GM13977 (cell line): ENCODE measurements around the gene SH3GL2.

Experiments
- DNase-seq: peaks from one replicate; pipeline ENCODE4 v3.0.0; 2012; ENCODE audit warnings: low spot score
- CTCF ChIP-seq: IDR thresholded peaks from 2 replicates; pipeline ENCODE4 v1.5.1; 2012; ENCODE audit warnings: mild to moderate bottlenecking, control low read depth; ENCODE audit not compliant: insufficient read depth; ENCODE audit errors: extremely low read depth, missing control alignments
- in situ Hi-C: fragments of 300-500 bp; cut with MboI; formaldehyde crosslinking; loops from one replicate; pipeline ENCODE4 v1.12.0; 2022; ENCODE audit warnings: low sequenced_read_pairs, low pct_unique_long_range_greater_than_20kb, mixed read lengths, inconsistent platforms; ENCODE audit not compliant: unreplicated experiment

Gene SH3GL2

DNA sequence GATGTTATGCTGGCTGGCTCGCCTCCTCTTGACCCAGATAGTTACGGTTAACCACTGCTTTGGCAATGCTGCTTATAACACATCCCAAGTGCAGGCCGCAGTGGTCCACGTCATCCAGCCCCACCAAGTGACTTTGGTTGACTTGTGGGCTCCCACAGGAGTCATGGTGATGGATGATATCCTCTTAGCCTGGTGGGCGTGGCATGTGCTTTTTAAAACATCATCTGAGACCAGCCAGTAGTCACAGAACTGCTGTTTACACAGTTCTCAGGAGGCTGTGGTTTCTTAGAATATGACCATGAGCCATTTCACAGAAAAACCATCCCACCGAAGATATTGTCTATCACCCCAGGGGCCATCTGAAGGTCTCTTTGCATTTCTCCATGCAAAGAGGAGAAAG, 216.9 kb downstream of the SH3GL2 start:
- TF ChIP-seq CTCF: no peak
- in situ Hi-C loops: no loop called here
- DNase-seq: no peak

DNA sequence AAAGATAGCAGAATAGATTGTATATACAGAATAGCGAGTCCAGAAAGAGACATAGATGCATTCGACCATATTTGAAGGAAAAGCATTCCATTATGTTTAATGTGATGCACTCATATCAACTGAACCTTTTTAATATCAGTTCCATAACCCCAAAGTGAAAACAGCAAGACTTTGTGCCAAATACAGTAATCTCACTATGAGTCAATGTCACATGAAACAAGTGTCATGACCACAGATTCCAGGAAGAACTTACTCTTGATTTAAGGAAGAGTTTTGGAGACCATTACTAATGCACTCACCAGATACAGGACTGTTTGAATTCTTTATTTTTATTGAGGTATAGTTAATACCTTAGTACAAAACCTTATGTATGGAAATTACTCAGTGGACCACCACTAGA, 220.5 kb downstream of the SH3GL2 start:
- no peak for DNase-seq
- in situ Hi-C loops: no loop called here
- TF ChIP-seq CTCF: no peak

GRCh38 chr9:17800418-17800817, 221.6 kb downstream of the SH3GL2 start:
- in situ Hi-C loops: loop anchor here (25.0 kb wide), 1 partner anchor 263 kb away; no protein-coding TSS in a partner anchor
- TF ChIP-seq CTCF: no peak
- no peak for DNase-seq

DNA sequence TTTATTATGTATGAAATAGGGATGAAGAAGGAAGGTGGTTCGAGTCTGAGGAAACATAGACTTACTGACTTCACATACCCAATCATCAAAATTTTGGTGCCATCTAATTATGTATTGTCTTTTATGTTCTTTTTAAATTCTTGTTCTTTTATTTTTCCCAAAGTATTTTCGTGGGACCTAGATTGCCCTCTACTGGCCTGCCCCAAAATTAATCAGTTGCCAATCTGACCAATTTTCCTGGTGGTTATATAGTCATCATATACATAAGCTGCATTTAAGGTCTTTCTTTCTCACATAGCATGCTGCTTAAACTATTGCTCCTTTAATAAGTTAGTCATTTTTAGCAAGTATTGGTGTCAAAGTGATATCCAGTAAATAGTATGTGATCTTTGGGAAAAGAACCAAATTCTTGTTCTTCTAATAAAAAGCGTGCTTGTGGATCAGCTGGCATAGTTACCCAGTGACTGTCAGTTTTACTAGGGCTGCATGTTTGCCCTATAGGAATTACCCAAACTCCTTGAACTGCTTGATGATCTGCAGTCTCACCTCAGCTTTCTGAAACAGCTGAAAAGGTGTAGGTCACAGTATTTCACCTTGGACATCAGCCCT, 223.5 kb downstream of the SH3GL2 start:
- in situ Hi-C loops: loop anchor here (25.0 kb wide), 1 partner anchor 265 kb away; no protein-coding TSS in a partner anchor
- TF ChIP-seq CTCF: peak; percentile 57
- DNase-seq: no peak

DNA sequence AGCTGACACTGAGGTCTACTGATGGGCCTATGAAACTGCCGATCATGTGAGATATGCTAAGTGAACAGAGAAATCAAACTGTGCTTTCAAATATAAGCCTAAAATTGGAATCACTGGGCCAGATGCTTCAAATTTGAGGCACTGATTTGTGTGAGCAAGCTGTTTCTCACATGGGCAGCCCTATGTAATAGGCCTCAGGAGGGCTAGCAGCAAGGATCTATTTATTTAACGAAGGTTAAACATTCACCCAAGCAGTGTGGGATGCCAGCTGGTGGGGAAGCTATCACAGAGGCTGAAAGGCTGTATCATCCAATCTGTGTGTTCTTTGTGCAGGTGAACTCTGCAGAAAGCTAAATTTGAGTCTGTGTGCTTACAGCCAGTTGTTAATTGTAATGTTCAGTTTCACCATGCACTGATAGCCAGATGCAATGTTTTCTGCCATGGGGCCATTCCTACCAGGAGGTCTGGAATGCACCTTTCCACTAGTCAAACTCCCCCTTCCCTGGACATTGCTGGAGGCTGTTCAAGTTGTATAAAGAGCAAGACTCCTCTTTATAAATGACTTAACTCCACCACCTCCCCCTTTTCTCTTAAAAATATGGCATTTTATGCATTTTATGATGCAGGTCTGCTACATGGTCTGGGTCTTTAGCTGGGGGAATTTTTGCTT, 228.9 kb downstream of the SH3GL2 start:
- in situ Hi-C loops: loop anchor here (25.0 kb wide), 1 partner anchor 270 kb away; no protein-coding TSS in a partner anchor

GRCh38 chr9:17810317-17810716, 231.5 kb downstream of the SH3GL2 start:
- TF ChIP-seq CTCF: no peak
- DNase-seq: no peak
- in situ Hi-C loops: loop anchor here (10.0 to 25.0 kb wide), 2 partner anchors 273 to 394 kb away; no protein-coding TSS in a partner anchor

More for the DNA sequence above, 228.9 kb downstream of the SH3GL2 start:
- TF ChIP-seq CTCF: no peak
- DNase-seq: no peak
